ENCODE results near the gene CDK14. TPM values are rescaled to one million over a fixed set of nuclear protein-coding genes. Genes with fewer than 3 reads are reported as not detected.

Gene CDK14
- total and polyA plus RNA-seq, 2 of the 8 experiments (the other 6 are each of a cell fraction or from before 2014, with no cell fraction given): 5.5 to 47.3 TPM

DNA sequence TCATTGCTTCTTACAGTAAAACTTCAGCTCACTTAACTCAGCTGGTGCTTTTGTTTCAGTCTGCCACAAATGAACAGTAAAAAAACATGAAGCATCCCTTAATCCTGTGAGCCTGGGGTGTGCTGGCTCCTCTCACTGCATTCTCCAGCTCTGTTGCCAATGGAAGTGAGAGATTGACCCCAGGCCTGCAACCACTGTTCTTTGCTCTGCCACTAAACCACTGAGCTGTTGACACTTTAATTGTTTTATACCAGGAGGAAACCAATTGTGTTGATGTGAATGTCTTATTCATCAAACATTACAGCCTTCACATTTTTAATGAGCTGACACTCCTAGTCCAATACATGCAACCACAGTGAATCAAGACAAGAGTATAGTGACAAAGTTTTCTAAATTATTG, 598.7 kb downstream of the CDK14 start:
- no peaks in the 10 kb centered on the region for H3K23me2 ChIP-seq (ENCODE audit: low read depth, low read length)
- H3K4me3 ChIP-seq (ENCODE audit: extremely low read depth in 1 of 4, insufficient read depth in 2 of 4, low read depth in 3 of 4, low read length in 4 of 4): no peak overlapping the region
- H3K4ac ChIP-seq (replicated peaks; ENCODE audit: insufficient read length, low read depth, low read length): no peak overlapping the region
- no peak overlapping the region for H3K56ac ChIP-seq (replicated peaks; ENCODE audit: insufficient read length, low read depth, low read length)
- ChIA-PET CTCF (ENCODE audit: partially characterized antibody) (interaction anchor here (1.6 kb wide), 1 partner anchor 11 kb away, joined by 4 read pairs; no protein-coding TSS in a partner anchor), POLR2A (ENCODE audit: partially characterized antibody) (interaction anchor here (0.9 kb wide), 1 partner anchor 25 kb away, joined by 3 read pairs; no protein-coding TSS in a partner anchor)
- H3K36me3 ChIP-seq (ENCODE audit: control insufficient read depth in 2 of 4, insufficient read depth in 4 of 4, low read length in 3 of 4): no peaks in the 10 kb centered on the region
- no peak overlapping the region for H3K14ac ChIP-seq (ENCODE audit: insufficient read length)
- H3K23ac ChIP-seq (ENCODE audit: insufficient read length): no peak overlapping the region
- H2AFZ ChIP-seq (ENCODE audit: low read length): no peak overlapping the region
- H4K8ac ChIP-seq (ENCODE audit: extremely low read depth, insufficient read depth, low read length): no peak overlapping the region
- no peaks in the 10 kb centered on the region for H3K9me3 ChIP-seq (ENCODE audit: insufficient read depth in 2 of 2, low read depth in 1 of 2, low read length in 1 of 2)
- no peak overlapping the region for H2BK12ac ChIP-seq (ENCODE audit: low read depth, low read length)
- no peak overlapping the region for H2BK120ac ChIP-seq (replicated peaks; ENCODE audit: low read depth, low read length)
- no peak overlapping the region for H2AK5ac ChIP-seq (ENCODE audit: low read depth, low read length)
- FAIRE-seq (no peak), DNase-seq (ENCODE audit: low read depth in 1 of 2, low spot score in 2 of 2) (no peak)
- H2BK15ac ChIP-seq (ENCODE audit: low read length): no peak overlapping the region
- H3K27ac ChIP-seq (ENCODE audit: low read depth, low read length): no peak overlapping the region
- no peak overlapping the region for H3K9ac ChIP-seq (replicated peaks in 1 of 4; ENCODE audit: extremely low read depth in 1 of 4, low read depth in 3 of 4, low read length in 3 of 4)
- peaks cover 0 to 4% (median 0%) of the 10 kb centered on the region in 4 experiments; a peak in 1 of 7 replicates for H3K4me1 ChIP-seq (replicated peaks in 1 of 4; ENCODE audit: control insufficient read depth in 3 of 4, insufficient read depth in 4 of 4, low read length in 3 of 4)
- no peak overlapping the region for H3K18ac ChIP-seq (ENCODE audit: extremely low read depth, low read length)
- H3K27me3 ChIP-seq (replicated peaks in 1 of 4; ENCODE audit: control insufficient read depth in 3 of 4, extremely low read depth in 1 of 4, insufficient read depth in 3 of 4, low read length in 3 of 4): no peaks in the 10 kb centered on the region
- H2BK20ac ChIP-seq (ENCODE audit: low read length): no peak overlapping the region
- no peak overlapping the region for H2BK5ac ChIP-seq (ENCODE audit: low read depth, low read length)
- H3K79me2 ChIP-seq (ENCODE audit: control insufficient read depth in 1 of 2, insufficient read depth in 2 of 2, low read length in 2 of 2): no peaks in the 10 kb centered on the region
- H3K4me2 ChIP-seq (ENCODE audit: insufficient read depth in 1 of 2, low read depth in 2 of 2, low read length in 2 of 2): no peak overlapping the region
- no peak overlapping the region for H4K91ac ChIP-seq (replicated peaks; ENCODE audit: insufficient read length, low read length)
- H3K79me1 ChIP-seq (ENCODE audit: low read depth, low read length): no peaks in the 10 kb centered on the region
- H4K5ac ChIP-seq (ENCODE audit: insufficient read length, low read depth, low read length): no peak overlapping the region
- no peaks in the 10 kb centered on the region for H4K20me1 ChIP-seq (replicated peaks in 1 of 2; ENCODE audit: control insufficient read depth in 1 of 2, insufficient read depth in 2 of 2, low read length in 2 of 2)
- TF ChIP-seq CHD1 (IDR thresholded peaks at IDR 0.05; ENCODE audit: low read depth, low read length) (no peak), RNF2 (IDR thresholded peaks at IDR 0.05; ENCODE audit: borderline replicate concordance, low read depth, low read length, missing control alignments, poor library complexity, severe bottlenecking) (no peak), SUZ12 (IDR thresholded peaks at IDR 0.05; ENCODE audit: low read length) (no peak), BRCA1 (IDR thresholded peaks at IDR 0.05; ENCODE audit: low read depth, low read length) (no peak), HDAC2 (IDR thresholded peaks at IDR 0.05; ENCODE audit: borderline replicate concordance in 1 of 2, low read depth in 2 of 2, low read length in 2 of 2) (no peak), POLR2AphosphoS5 (IDR thresholded peaks at IDR 0.05; ENCODE audit: low read depth, low read length) (no peak), HDAC6 (IDR thresholded peaks at IDR 0.05; ENCODE audit: low read depth, low read length) (no peak), NANOG (IDR thresholded peaks at IDR 0.05; ENCODE audit: insufficient read depth, low read depth, low read length, poor library complexity, severe bottlenecking) (no peak), SRF (IDR thresholded peaks at IDR 0.05; ENCODE audit: low read depth, low read length) (no peak), FOSL1 (IDR thresholded peaks at IDR 0.05; ENCODE audit: insufficient read depth, low read depth, low read length) (no peak)
